GM12878 (cell line): Measurements from ENCODE around the gene ACAP2. TPM values are rescaled to one million over a fixed set of nuclear protein-coding genes. Genes with fewer than 3 reads are reported as not detected.
A peak's percentile ranks its signal among the peaks of the same experiment; 100 is the strongest.

Experiments
- ASH2L ChIP-seq: fragments of 300-600, 200-600 bp; sonication (generic); IDR thresholded peaks from 2 replicates; pipeline ENCODE4 v1.6.1; 2017; ENCODE audit warnings: low read depth, mild to moderate bottlenecking, borderline replicate concordance
- DPF2 ChIP-seq: fragments of 450-650 bp; IDR thresholded peaks from 2 replicates; pipeline ENCODE4 v1.6.1; 2017; ENCODE audit warnings: mild to moderate bottlenecking
- E4F1 ChIP-seq: fragments of 450-650 bp; IDR thresholded peaks from 2 replicates; pipeline ENCODE4 v1.6.1; 2018; ENCODE audit warnings: borderline replicate concordance, mild to moderate bottlenecking; ENCODE audit not compliant: partially characterized antibody
- EGR1 ChIP-seq, 2 experiments: IDR thresholded peaks; 1 replicate in 1 of 2; 2 replicates in 1 of 2; pipeline ENCODE4 v1.6.1; 2011 to 2012; ENCODE audit warnings: low read depth in 2 of 2, low read length in 2 of 2, borderline replicate concordance in 1 of 2, mild to moderate bottlenecking in 1 of 2, moderate library complexity in 1 of 2
- HDAC2 ChIP-seq: fragments of 200-600 bp; sonication (generic); IDR thresholded peaks from 2 replicates; pipeline ENCODE4 v1.6.1; 2017
- IKZF2 ChIP-seq, 2 experiments: fragments of 450-650 bp; IDR thresholded peaks; 2 replicates each; pipeline ENCODE4 v1.6.1; 2017; ENCODE audit warnings: mild to moderate bottlenecking in 2 of 2, moderate library complexity in 2 of 2
- KLF5 ChIP-seq: fragments of 450-650 bp; IDR thresholded peaks from 2 replicates; pipeline ENCODE4 v1.6.1; 2014; ENCODE audit warnings: mild to moderate bottlenecking; ENCODE audit not compliant: partially characterized antibody
- LARP7 ChIP-seq: fragments of 450-650 bp; IDR thresholded peaks from 2 replicates; pipeline ENCODE4 v1.6.1; 2017; ENCODE audit warnings: mild to moderate bottlenecking
- MTA2 ChIP-seq: fragments of 450-650 bp; IDR thresholded peaks from 2 replicates; pipeline ENCODE4 v1.6.1; 2016; ENCODE audit warnings: low read depth, mild to moderate bottlenecking, moderate library complexity
- NFYA ChIP-seq: IDR thresholded peaks from 2 replicates; pipeline ENCODE4 v1.6.1; 2011; ENCODE audit warnings: low read depth, mild to moderate bottlenecking, low read length, improper control_type of control experiment, borderline replicate concordance
- NFYB ChIP-seq: IDR thresholded peaks from 2 replicates; pipeline ENCODE4 v1.6.1; 2011; ENCODE audit warnings: low read depth, mild to moderate bottlenecking, low read length, improper control_type of control experiment, moderate library complexity; ENCODE audit not compliant: insufficient read depth
- NR2C1 ChIP-seq: fragments of 450-650 bp; IDR thresholded peaks from 2 replicates; pipeline ENCODE4 v1.6.1; 2017; ENCODE audit warnings: antibody characterized with exemption, mild to moderate bottlenecking, moderate library complexity
- NR2F1 ChIP-seq: fragments of 450-650 bp; conservative IDR thresholded peaks from 2 replicates; pipeline ENCODE4 v1.6.1; 2017; ENCODE audit warnings: mild to moderate bottlenecking
- PAX5 ChIP-seq: IDR thresholded peaks from 2 replicates; pipeline ENCODE4 v1.6.1; 2011; ENCODE audit warnings: low read depth, low read length, borderline replicate concordance
- POLR2A ChIP-seq: IDR thresholded peaks from 2 replicates; pipeline ENCODE4 v1.6.1; 2011; ENCODE audit warnings: low read depth, mild to moderate bottlenecking, low read length
- POU2F2 ChIP-seq: IDR thresholded peaks from 3 replicates; pipeline ENCODE4 v1.6.1; 2011; ENCODE audit warnings: low read depth, mild to moderate bottlenecking, low read length, borderline replicate concordance
- RAD21 ChIP-seq: IDR thresholded peaks from 2 replicates; pipeline ENCODE4 v1.6.1; 2011; ENCODE audit warnings: mild to moderate bottlenecking, low read depth, low read length, moderate library complexity; ENCODE audit not compliant: insufficient read depth
- RBBP5 ChIP-seq: fragments of 200-600 bp; sonication (generic); conservative IDR thresholded peaks from 2 replicates; pipeline ENCODE4 v1.6.1; 2016
- RCOR1 ChIP-seq: conservative IDR thresholded peaks from 2 replicates; pipeline ENCODE4 v1.6.1; 2012; ENCODE audit warnings: low read depth, low read length, improper control_type of control experiment
- RELA ChIP-seq: fragments of 450-650 bp; IDR thresholded peaks from 2 replicates; pipeline ENCODE4 v1.8.0; 2014; ENCODE audit warnings: borderline replicate concordance; ENCODE audit not compliant: partially characterized antibody
- SIX5 ChIP-seq: IDR thresholded peaks from 2 replicates; pipeline ENCODE4 v1.6.1; 2011; ENCODE audit warnings: mild to moderate bottlenecking, low read depth, low read length, moderate library complexity; ENCODE audit not compliant: severe bottlenecking
- SP1 ChIP-seq: IDR thresholded peaks from one replicate; pipeline ENCODE4 v1.6.1; 2011; ENCODE audit warnings: low read depth, low read length
- SRF ChIP-seq, 2 experiments: IDR thresholded peaks; 2 replicates each; pipeline ENCODE4 v1.6.1; 2011; ENCODE audit warnings: low read depth in 2 of 2, low read length in 2 of 2, mild to moderate bottlenecking in 1 of 2, moderate library complexity in 1 of 2
- ZNF217 ChIP-seq: fragments of 450-650 bp; IDR thresholded peaks from 2 replicates; pipeline ENCODE4 v1.6.1; 2017; ENCODE audit warnings: antibody characterized with exemption, mild to moderate bottlenecking
- ZSCAN29 ChIP-seq: fragments of 450-650 bp; IDR thresholded peaks from 2 replicates; pipeline ENCODE4 v1.6.1; 2017; ENCODE audit warnings: mild to moderate bottlenecking, moderate library complexity
- polyA plus RNA-seq, 11 experiments: library from polyadenylated mRNA; depleted of rRNA in 4 of 11; unstranded in 6 of 11; stranded (reverse) in 5 of 11; fragments of >200 nt; fragmentation: Nextera tagmentation in 4 of 11; fragmentation: Illumina TruSeq in 1 of 11; extraction: Ambion mirVana in 4 of 11; extraction: Trizol in 1 of 11; gene quantifications; 1 replicate in 1 of 11; 2 replicates in 10 of 11; pipeline versions ENCODE4 v1.2.1 to v1.2.3, GENCODE V29; 2011 to 2016; ENCODE audit warnings: inconsistent platforms in 2 of 11, missing spikeins in 2 of 11, low read depth in 1 of 11
- total RNA-seq, 4 experiments: library from RNA; depleted of rRNA in 3 of 4; stranded (reverse); fragments of >200 nt in 3 of 4; fragmentation: Illumina TruSeq in 1 of 4; extraction: Trizol in 1 of 4; gene quantifications; 2 replicates each; pipeline versions ENCODE4 v1.2.1 to v1.2.3, GENCODE V29; 2013 to 2021
- TF ChIP-seq, protein P1 (sequence below): fragments of 450-650 bp; IDR thresholded peaks from 2 replicates; pipeline ENCODE4 v1.6.1; 2017; ENCODE audit warnings: mild to moderate bottlenecking, moderate library complexity

ACAP2 gene
- total and polyA plus RNA-seq, 10 of the 15 experiments (the other 5 are each of a cell fraction or from before 2014, with no cell fraction given) = 7.1 to 53.8 (median 35.7) TPM

GRCh38 chr3:195270817-195271409 is 171.9 kb downstream of the ACAP2 start, which contains the start of gene XXYLT1 (continued):
- TF ChIP-seq ASH2L = peak; percentile 86; the same call in 1 of the 2 replicates
- peak; percentile 75; the same call in 1 of the 2 replicates for TF ChIP-seq NFYB
- no peak for TF ChIP-seq POU2F2
- no peak for TF ChIP-seq NFYA
- 0 out of 2 replicates have a peak, but pooled peaks have one; percentile 57 for TF ChIP-seq RBBP5
- no peak for TF ChIP-seq KLF5
- no peak for TF ChIP-seq PAX5
- peak; percentile 25 for TF ChIP-seq SIX5
- 0 out of 2 replicates have a peak, but pooled peaks have one; percentile 6 for TF ChIP-seq RAD21
- TF ChIP-seq LARP7 = peak; percentile 94
- peak; percentile 72 for TF ChIP-seq NR2F1
- TF ChIP-seq E4F1 = peak; percentile 58
- peak; percentile 94 for TF ChIP-seq ZSCAN29
- peak; percentile 83; the same call in 1 of the 2 replicates for TF ChIP-seq HDAC2
- peak; percentile 72; the same call in 1 of the 2 replicates for TF ChIP-seq DPF2
- 0 out of 2 replicates have a peak, but pooled peaks have one; percentile 60 for TF ChIP-seq ZNF217
- peak; percentile 52 for TF ChIP-seq RELA
- TF ChIP-seq RCOR1 = no peak
- TF ChIP-seq EGR1 (IDR thresholded peaks at IDR 0.05; ENCODE audit: borderline replicate concordance in 1 of 2, low read depth in 2 of 2, low read length in 2 of 2) = peak in 1 of 2 experiments; percentile 19; a peak in 1 of 3 replicates
- no peak for TF ChIP-seq MTA2
- peak; percentile 63 for TF ChIP-seq NR2C1
- TF ChIP-seq, protein P1, sequence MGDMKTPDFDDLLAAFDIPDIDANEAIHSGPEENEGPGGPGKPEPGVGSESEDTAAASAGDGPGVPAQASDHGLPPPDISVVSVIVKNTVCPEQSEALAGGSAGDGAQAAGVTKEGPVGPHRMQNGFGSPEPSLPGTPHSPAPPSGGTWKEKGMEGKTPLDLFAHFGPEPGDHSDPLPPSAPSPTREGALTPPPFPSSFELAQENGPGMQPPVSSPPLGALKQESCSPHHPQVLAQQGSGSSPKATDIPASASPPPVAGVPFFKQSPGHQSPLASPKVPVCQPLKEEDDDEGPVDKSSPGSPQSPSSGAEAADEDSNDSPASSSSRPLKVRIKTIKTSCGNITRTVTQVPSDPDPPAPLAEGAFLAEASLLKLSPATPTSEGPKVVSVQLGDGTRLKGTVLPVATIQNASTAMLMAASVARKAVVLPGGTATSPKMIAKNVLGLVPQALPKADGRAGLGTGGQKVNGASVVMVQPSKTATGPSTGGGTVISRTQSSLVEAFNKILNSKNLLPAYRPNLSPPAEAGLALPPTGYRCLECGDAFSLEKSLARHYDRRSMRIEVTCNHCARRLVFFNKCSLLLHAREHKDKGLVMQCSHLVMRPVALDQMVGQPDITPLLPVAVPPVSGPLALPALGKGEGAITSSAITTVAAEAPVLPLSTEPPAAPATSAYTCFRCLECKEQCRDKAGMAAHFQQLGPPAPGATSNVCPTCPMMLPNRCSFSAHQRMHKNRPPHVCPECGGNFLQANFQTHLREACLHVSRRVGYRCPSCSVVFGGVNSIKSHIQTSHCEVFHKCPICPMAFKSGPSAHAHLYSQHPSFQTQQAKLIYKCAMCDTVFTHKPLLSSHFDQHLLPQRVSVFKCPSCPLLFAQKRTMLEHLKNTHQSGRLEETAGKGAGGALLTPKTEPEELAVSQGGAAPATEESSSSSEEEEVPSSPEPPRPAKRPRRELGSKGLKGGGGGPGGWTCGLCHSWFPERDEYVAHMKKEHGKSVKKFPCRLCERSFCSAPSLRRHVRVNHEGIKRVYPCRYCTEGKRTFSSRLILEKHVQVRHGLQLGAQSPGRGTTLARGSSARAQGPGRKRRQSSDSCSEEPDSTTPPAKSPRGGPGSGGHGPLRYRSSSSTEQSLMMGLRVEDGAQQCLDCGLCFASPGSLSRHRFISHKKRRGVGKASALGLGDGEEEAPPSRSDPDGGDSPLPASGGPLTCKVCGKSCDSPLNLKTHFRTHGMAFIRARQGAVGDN = peak; percentile 35
- peak; percentile 72 for TF ChIP-seq POLR2A
- TF ChIP-seq SRF (IDR thresholded peaks at IDR 0.05; ENCODE audit: low read depth in 2 of 2, low read length in 2 of 2) = 0 out of 4 replicates have a peak, but pooled peaks of 1 of the 2 experiments have one; percentile 25
- TF ChIP-seq IKZF2 (IDR thresholded peaks at IDR 0.05) = no peak
- peak; percentile 86 for TF ChIP-seq SP1
